Glutamatergic neuron (in vitro differentiated cells): Measurements from ENCODE around the gene CFL1. TPM values are rescaled to one million over a fixed set of nuclear protein-coding genes. Genes with fewer than 3 reads are reported as not detected.
"Not testable (repeated sequence)": the region's sequence is repeated elsewhere in the genome, so short reads cannot be mapped to it uniquely, and the experiment has no call there.

Experiments used
- DNase-seq: peaks from one replicate; pipeline ENCODE4 v3.0.0; 2022
- H3K27ac Mint-ChIP-seq: one replicate; pipeline ENCODE4 v1.8.0; 2020; ENCODE audit warnings: mild to moderate bottlenecking, mixed read lengths, inconsistent platforms; ENCODE audit not compliant: unreplicated experiment
- H3K27me3 Mint-ChIP-seq: one replicate; pipeline ENCODE4 v1.8.0; 2020; ENCODE audit warnings: mild to moderate bottlenecking, moderate library complexity, mixed read lengths, inconsistent platforms; ENCODE audit not compliant: unreplicated experiment
- H3K36me3 Mint-ChIP-seq: one replicate; pipeline ENCODE4 v1.8.0; 2020; ENCODE audit warnings: mild to moderate bottlenecking, mixed read lengths, inconsistent platforms; ENCODE audit not compliant: unreplicated experiment
- H3K4me1 Mint-ChIP-seq: one replicate; pipeline ENCODE4 v1.8.0; 2020; ENCODE audit warnings: mild to moderate bottlenecking, low read depth, mixed read lengths, inconsistent platforms; ENCODE audit not compliant: unreplicated experiment
- H3K4me3 Mint-ChIP-seq: one replicate; pipeline ENCODE4 v1.8.0; 2020; ENCODE audit warnings: mild to moderate bottlenecking, mixed read lengths, inconsistent platforms; ENCODE audit not compliant: unreplicated experiment
- H3K9me3 Mint-ChIP-seq: one replicate; pipeline ENCODE4 v1.8.0; 2020; ENCODE audit warnings: mild to moderate bottlenecking, moderate library complexity, mixed read lengths, inconsistent platforms; ENCODE audit not compliant: unreplicated experiment
- CTCF ChIP-seq: fragments of 200-600 bp; sonication (generic); IDR thresholded peaks from one replicate; pipeline ENCODE4 v1.5.0; 2021; ENCODE audit not compliant: partially characterized antibody, unreplicated experiment
- total RNA-seq: library from RNA; stranded (reverse); fragmentation: NEBNext Ultra II Directional; extraction: Animal tissue kit (Norgen Biotek cat#: 25700); gene quantifications from one replicate; pipeline ENCODE4 v1.2.1, GENCODE V29; 2021; ENCODE audit not compliant: unreplicated experiment

CFL1 gene
- total RNA-seq, 1 donor from 2014 or later, result 1,294 TPM

GRCh38 chr11:65833297-65834030 is 24.5 kb downstream of the CFL1 start, which contains the start of gene SNX32:
SNX32 (plus strand) TSS chr11:65833963; CDS start chr11:65834066, 103 bp downstream.
- no peak within 1 kb of the TSS for H3K4me3 Mint-ChIP-seq
- TF ChIP-seq CTCF, result no peak
- H3K36me3 Mint-ChIP-seq, result no peaks in the 10 kb centered on the region
- peak; percentile 98 for DNase-seq
- peaks cover 6% of the 10 kb centered on the region for H3K9me3 Mint-ChIP-seq
- no peaks in the 10 kb centered on the region for H3K4me1 Mint-ChIP-seq
- peaks cover 9% of the 10 kb centered on the region for H3K27me3 Mint-ChIP-seq
- H3K27ac Mint-ChIP-seq, result peak within 1 kb of the TSS; percentile 65

- H3K27ac Mint-ChIP-seq, H3K36me3 Mint-ChIP-seq, H3K27me3 Mint-ChIP-seq, DNase-seq, H3K9me3 Mint-ChIP-seq, H3K4me1 Mint-ChIP-seq: not testable (repeated sequence)
- peak overlapping the region; percentile 44 for H3K4me3 Mint-ChIP-seq
Measured at GRCh38 chr11:65832231-65832630, 25.7 kb downstream of the CFL1 start.

- Mint-ChIP-seq H3K4me3 (no peak overlapping the region), H3K27ac (no peak overlapping the region), H3K36me3 (no peaks in the 10 kb centered on the region), H3K27me3 (peaks cover 10% of the 10 kb centered on the region), H3K9me3 (peaks cover 6% of the 10 kb centered on the region), H3K4me1 (no peaks in the 10 kb centered on the region)
- no peak for TF ChIP-seq CTCF
- DNase-seq, result no peak
Measured at GRCh38 chr11:65829459-65829858, 28.5 kb downstream of the CFL1 start.

- Mint-ChIP-seq H3K27ac (no peak overlapping the region), H3K36me3 (no peaks in the 10 kb centered on the region), H3K9me3 (peaks cover 3% of the 10 kb centered on the region), H3K4me3 (no peak overlapping the region), H3K4me1 (no peaks in the 10 kb centered on the region), H3K27me3 (peaks cover 9% of the 10 kb centered on the region)
- DNase-seq, result no peak
- no peak for TF ChIP-seq CTCF
Measured at GRCh38 chr11:65826984-65827735, 30.8 kb downstream of the CFL1 start.

GRCh38 chr11:65822776-65823528 is 35.0 kb downstream of the CFL1 start:
- H3K4me3 Mint-ChIP-seq, result no peak overlapping the region
- DNase-seq, result no peak
- H3K4me1 Mint-ChIP-seq, result no peaks in the 10 kb centered on the region
- peaks cover 1% of the 10 kb centered on the region for H3K27me3 Mint-ChIP-seq
- peaks cover 1% of the 10 kb centered on the region for H3K9me3 Mint-ChIP-seq
- H3K36me3 Mint-ChIP-seq, result no peaks in the 10 kb centered on the region
- no peak for TF ChIP-seq CTCF
- H3K27ac Mint-ChIP-seq, result no peak overlapping the region
